ENCODE results near the gene MAP4K4.
A peak's percentile ranks its signal among the peaks of the same experiment; 100 is the strongest.

The MAP4K4 gene

GRCh38 chr2:101814752-101815151 is 117.2 kb downstream of the MAP4K4 start:
- Histone ChIP-seq H3K36me3 (replicated peaks in 1 of 2; ENCODE audit: control insufficient read depth in 2 of 2, insufficient read depth in 2 of 2, low read length in 2 of 2) (peaks cover 0 to 3% of the 10 kb centered on the region in 2 donors), H2AFZ (ENCODE audit: low read length) (no peak overlapping the region), H2AK5ac (ENCODE audit: low read depth, low read length) (no peak overlapping the region), H3K9me3 (replicated peaks in 1 of 2; ENCODE audit: control insufficient read depth in 2 of 2, insufficient read depth in 1 of 2, low read depth in 1 of 2, low read length in 2 of 2) (no peaks in the 10 kb centered on the region), H3K4me2 (ENCODE audit: insufficient read depth, low read length, poor library complexity, severe bottlenecking) (no peak overlapping the region), H3K79me1 (ENCODE audit: low read depth, low read length) (peaks cover 5% of the 10 kb centered on the region), H3K4ac (ENCODE audit: low read length) (no peak overlapping the region), H4K91ac (ENCODE audit: low read depth, low read length, poor library complexity) (no peak overlapping the region), H2BK120ac (ENCODE audit: low read depth, low read length) (no peak overlapping the region), H3K14ac (ENCODE audit: low read length) (no peak overlapping the region), H3K27ac (replicated peaks; ENCODE audit: low read length) (no peak overlapping the region), H3K4me1 (ENCODE audit: control insufficient read depth in 2 of 2, insufficient read depth in 1 of 2, low read depth in 1 of 2, low read length in 2 of 2) (peaks cover 7 to 18% of the 10 kb centered on the region in 2 donors), H2BK15ac (ENCODE audit: low read length) (no peak overlapping the region), H3K4me3 (ENCODE audit: low read length in 2 of 2) (no peak overlapping the region), H2BK5ac (ENCODE audit: low read length) (no peak overlapping the region), H3K9ac (ENCODE audit: low read depth, low read length, poor library complexity) (no peak overlapping the region), H3K27me3 (ENCODE audit: control insufficient read depth in 3 of 3, insufficient read depth in 3 of 3, low read depth in 1 of 3, low read length in 3 of 3) (no peaks in the 10 kb centered on the region), H4K8ac (ENCODE audit: low read depth, low read length) (no peak overlapping the region), H3K18ac (ENCODE audit: low read length) (no peak overlapping the region), H2BK12ac (ENCODE audit: low read length) (no peak overlapping the region), H3K23ac (ENCODE audit: low read depth, low read length, poor library complexity) (no peak overlapping the region)
- DNase-seq (ENCODE audit: low spot score) = no peak
- WGBS, 2 donors (ENCODE audit: extremely low coverage in 2 of 2, insufficient read length in 2 of 2, insufficient replicate concordance in 1 of 2) = no CpG with 5 or more reads among the region's 2 CpGs

DNA sequence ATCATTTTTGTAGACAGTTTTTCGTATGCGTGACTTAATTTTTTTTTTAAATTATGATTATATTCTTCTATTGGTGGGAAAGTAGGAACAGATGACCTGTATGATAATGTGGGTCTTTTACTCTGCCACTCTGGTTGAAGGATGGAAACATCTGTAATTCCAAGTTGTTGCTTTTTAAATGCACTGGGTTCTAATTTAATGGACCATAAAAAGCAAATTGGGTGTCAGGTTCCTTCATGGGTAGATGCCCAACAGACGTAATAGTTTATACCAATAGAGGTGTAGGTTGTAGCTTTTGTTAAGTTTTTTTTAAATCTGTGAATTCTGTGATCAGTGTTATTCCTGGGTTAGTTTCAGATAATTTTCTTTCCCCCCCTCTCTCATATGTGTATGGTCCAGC is 117.6 kb downstream of the MAP4K4 start:
- H3K27ac ChIP-seq (replicated peaks; ENCODE audit: low read length) = no peak overlapping the region

DNA sequence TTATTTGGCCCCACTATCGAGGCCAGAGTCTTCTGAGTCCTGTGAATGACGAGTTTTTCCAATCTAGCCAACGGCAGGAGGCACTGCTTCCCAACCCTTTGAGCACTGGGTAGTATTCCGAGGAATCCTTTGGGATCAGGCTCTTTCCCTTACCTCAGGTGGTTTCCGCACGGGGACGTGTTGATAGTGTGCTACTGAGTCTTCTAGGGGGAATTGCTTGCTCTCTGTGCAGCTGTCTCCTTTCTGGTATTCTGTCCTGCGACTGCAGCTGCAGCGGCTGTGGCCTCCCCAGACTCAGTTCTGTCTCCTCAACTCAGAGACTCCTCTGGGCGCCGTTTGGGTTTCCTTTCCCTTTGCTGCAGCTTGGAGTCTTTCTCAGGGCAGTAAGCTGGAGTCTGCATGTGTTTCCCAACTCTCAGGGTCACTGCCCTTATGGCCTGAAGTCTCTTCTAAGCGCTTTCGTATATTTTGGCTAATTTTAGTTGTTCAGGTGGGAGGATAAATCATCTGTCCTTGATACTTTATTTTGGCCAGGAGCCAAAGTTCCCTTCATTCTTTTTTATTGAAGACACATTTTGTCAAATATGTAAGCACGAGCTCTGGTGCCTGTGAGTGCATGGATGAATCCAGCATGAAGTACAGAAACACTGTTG is 118.4 kb downstream of the MAP4K4 start:
- no CpG with 5 or more reads among the region's 14 CpGs for WGBS, 2 donors (ENCODE audit: extremely low coverage in 2 of 2, insufficient read length in 2 of 2, insufficient replicate concordance in 1 of 2)
- no peak overlapping the region for H2AFZ ChIP-seq (ENCODE audit: low read length)

More for the DNA sequence above, 117.6 kb downstream of the MAP4K4 start:
- WGBS, 2 donors (ENCODE audit: extremely low coverage in 2 of 2, insufficient read length in 2 of 2, insufficient replicate concordance in 1 of 2) = no CpG with 5 or more reads among the region's 3 CpGs
- H2BK15ac ChIP-seq (ENCODE audit: low read length) = no peak overlapping the region
- no peak overlapping the region for H4K8ac ChIP-seq (ENCODE audit: low read depth, low read length)
- peaks cover 5 to 19% of the 10 kb centered on the region in 2 donors for H3K4me1 ChIP-seq (ENCODE audit: control insufficient read depth in 2 of 2, insufficient read depth in 1 of 2, low read depth in 1 of 2, low read length in 2 of 2)
- H3K14ac ChIP-seq (ENCODE audit: low read length) = no peak overlapping the region
- no peak for DNase-seq (ENCODE audit: low spot score)
- no peak overlapping the region for H3K18ac ChIP-seq (ENCODE audit: low read length)
- H4K91ac ChIP-seq (ENCODE audit: low read depth, low read length, poor library complexity) = no peak overlapping the region
- H2BK12ac ChIP-seq (ENCODE audit: low read length) = no peak overlapping the region
- H3K79me1 ChIP-seq (ENCODE audit: low read depth, low read length) = peaks cover 5% of the 10 kb centered on the region
- no peak overlapping the region for H3K4me3 ChIP-seq (ENCODE audit: low read length in 2 of 2)
- no peak overlapping the region for H2AFZ ChIP-seq (ENCODE audit: low read length)
- no peak overlapping the region for H3K23ac ChIP-seq (ENCODE audit: low read depth, low read length, poor library complexity)
- no peaks in the 10 kb centered on the region for H3K9me3 ChIP-seq (replicated peaks in 1 of 2; ENCODE audit: control insufficient read depth in 2 of 2, insufficient read depth in 1 of 2, low read depth in 1 of 2, low read length in 2 of 2)
- H3K36me3 ChIP-seq (replicated peaks in 1 of 2; ENCODE audit: control insufficient read depth in 2 of 2, insufficient read depth in 2 of 2, low read length in 2 of 2) = peaks cover 0 to 3% of the 10 kb centered on the region in 2 donors
- H2BK120ac ChIP-seq (ENCODE audit: low read depth, low read length) = no peak overlapping the region
- no peak overlapping the region for H3K4ac ChIP-seq (ENCODE audit: low read length)
- no peak overlapping the region for H2AK5ac ChIP-seq (ENCODE audit: low read depth, low read length)
- H2BK5ac ChIP-seq (ENCODE audit: low read length) = no peak overlapping the region
- no peak overlapping the region for H3K9ac ChIP-seq (ENCODE audit: low read depth, low read length, poor library complexity)
- no peaks in the 10 kb centered on the region for H3K27me3 ChIP-seq (ENCODE audit: control insufficient read depth in 3 of 3, insufficient read depth in 3 of 3, low read depth in 1 of 3, low read length in 3 of 3)
- H3K4me2 ChIP-seq (ENCODE audit: insufficient read depth, low read length, poor library complexity, severe bottlenecking) = no peak overlapping the region

GRCh38 chr2:101816598-101816997 is 119.1 kb downstream of the MAP4K4 start:
- Histone ChIP-seq H2BK12ac (ENCODE audit: low read length) (no peak overlapping the region), H3K4ac (ENCODE audit: low read length) (no peak overlapping the region), H3K9me3 (replicated peaks in 1 of 2; ENCODE audit: control insufficient read depth in 2 of 2, insufficient read depth in 1 of 2, low read depth in 1 of 2, low read length in 2 of 2) (no peaks in the 10 kb centered on the region), H3K79me1 (ENCODE audit: low read depth, low read length) (peaks cover 2% of the 10 kb centered on the region), H4K8ac (ENCODE audit: low read depth, low read length) (no peak overlapping the region), H3K18ac (ENCODE audit: low read length) (no peak overlapping the region), H3K4me1 (ENCODE audit: control insufficient read depth in 2 of 2, insufficient read depth in 1 of 2, low read depth in 1 of 2, low read length in 2 of 2) (peaks cover 5 to 24% of the 10 kb centered on the region in 2 donors), H2AK5ac (ENCODE audit: low read depth, low read length) (no peak overlapping the region), H3K4me3 (ENCODE audit: low read length in 2 of 2) (no peak overlapping the region), H2BK15ac (ENCODE audit: low read length) (no peak overlapping the region), H3K36me3 (replicated peaks in 1 of 2; ENCODE audit: control insufficient read depth in 2 of 2, insufficient read depth in 2 of 2, low read length in 2 of 2) (peaks cover 0 to 3% of the 10 kb centered on the region in 2 donors), H3K27ac (replicated peaks; ENCODE audit: low read length) (peak overlapping the region; percentile 22), H2AFZ (ENCODE audit: low read length) (no peak overlapping the region), H2BK5ac (ENCODE audit: low read length) (no peak overlapping the region), H3K4me2 (ENCODE audit: insufficient read depth, low read length, poor library complexity, severe bottlenecking) (no peak overlapping the region), H3K14ac (ENCODE audit: low read length) (no peak overlapping the region), H4K91ac (ENCODE audit: low read depth, low read length, poor library complexity) (peak overlapping the region; percentile 74), H2BK120ac (ENCODE audit: low read depth, low read length) (no peak overlapping the region), H3K27me3 (ENCODE audit: control insufficient read depth in 3 of 3, insufficient read depth in 3 of 3, low read depth in 1 of 3, low read length in 3 of 3) (no peaks in the 10 kb centered on the region), H3K23ac (ENCODE audit: low read depth, low read length, poor library complexity) (no peak overlapping the region), H3K9ac (ENCODE audit: low read depth, low read length, poor library complexity) (no peak overlapping the region)
- DNase-seq (ENCODE audit: low spot score) = no peak
- WGBS, 2 donors (ENCODE audit: extremely low coverage in 2 of 2, insufficient read length in 2 of 2, insufficient replicate concordance in 1 of 2) = no CpG with 5 or more reads among the region's 4 CpGs

More for the DNA sequence above, 118.4 kb downstream of the MAP4K4 start:
- Histone ChIP-seq H3K36me3 (replicated peaks in 1 of 2; ENCODE audit: control insufficient read depth in 2 of 2, insufficient read depth in 2 of 2, low read length in 2 of 2) (peaks cover 0 to 3% of the 10 kb centered on the region in 2 donors), H2BK5ac (ENCODE audit: low read length) (no peak overlapping the region), H4K91ac (ENCODE audit: low read depth, low read length, poor library complexity) (no peak overlapping the region), H3K23ac (ENCODE audit: low read depth, low read length, poor library complexity) (no peak overlapping the region), H3K4me3 (ENCODE audit: low read length in 2 of 2) (no peak overlapping the region), H3K18ac (ENCODE audit: low read length) (peak overlapping the region; percentile 46), H2BK120ac (ENCODE audit: low read depth, low read length) (no peak overlapping the region), H3K79me1 (ENCODE audit: low read depth, low read length) (peaks cover 5% of the 10 kb centered on the region), H2BK12ac (ENCODE audit: low read length) (no peak overlapping the region), H2AK5ac (ENCODE audit: low read depth, low read length) (no peak overlapping the region), H2BK15ac (ENCODE audit: low read length) (no peak overlapping the region), H3K9me3 (replicated peaks in 1 of 2; ENCODE audit: control insufficient read depth in 2 of 2, insufficient read depth in 1 of 2, low read depth in 1 of 2, low read length in 2 of 2) (no peaks in the 10 kb centered on the region), H3K14ac (ENCODE audit: low read length) (no peak overlapping the region), H3K4me1 (ENCODE audit: control insufficient read depth in 2 of 2, insufficient read depth in 1 of 2, low read depth in 1 of 2, low read length in 2 of 2) (peaks cover 5 to 23% of the 10 kb centered on the region in 2 donors), H3K9ac (ENCODE audit: low read depth, low read length, poor library complexity) (no peak overlapping the region), H3K4me2 (ENCODE audit: insufficient read depth, low read length, poor library complexity, severe bottlenecking) (no peak overlapping the region), H3K4ac (ENCODE audit: low read length) (no peak overlapping the region), H4K8ac (ENCODE audit: low read depth, low read length) (no peak overlapping the region), H3K27ac (replicated peaks; ENCODE audit: low read length) (no peak overlapping the region), H3K27me3 (ENCODE audit: control insufficient read depth in 3 of 3, insufficient read depth in 3 of 3, low read depth in 1 of 3, low read length in 3 of 3) (no peaks in the 10 kb centered on the region)
- no peak for DNase-seq (ENCODE audit: low spot score)
